Fibroblast of pulmonary artery (primary cell): Measurements from ENCODE around the gene SFRP2.

Experiments used
- DNase-seq: peaks from one replicate; pipeline ENCODE4 v3.0.0-alpha.2; 2010; ENCODE audit warnings: low read depth
- H3K4me3 ChIP-seq: replicated peaks from 2 replicates; pipeline ENCODE4 v1.5.1; 2011; ENCODE audit warnings: low read depth, mild to moderate bottlenecking, control low read depth, low read length, moderate library complexity
- TF ChIP-seq, protein P1 (sequence below): IDR thresholded peaks from 2 replicates; pipeline ENCODE4 v1.5.1; 2011; ENCODE audit warnings: mild to moderate bottlenecking, control low read depth, low read length, inconsistent platforms; ENCODE audit errors: missing control alignments

The SFRP2 gene

DNA sequence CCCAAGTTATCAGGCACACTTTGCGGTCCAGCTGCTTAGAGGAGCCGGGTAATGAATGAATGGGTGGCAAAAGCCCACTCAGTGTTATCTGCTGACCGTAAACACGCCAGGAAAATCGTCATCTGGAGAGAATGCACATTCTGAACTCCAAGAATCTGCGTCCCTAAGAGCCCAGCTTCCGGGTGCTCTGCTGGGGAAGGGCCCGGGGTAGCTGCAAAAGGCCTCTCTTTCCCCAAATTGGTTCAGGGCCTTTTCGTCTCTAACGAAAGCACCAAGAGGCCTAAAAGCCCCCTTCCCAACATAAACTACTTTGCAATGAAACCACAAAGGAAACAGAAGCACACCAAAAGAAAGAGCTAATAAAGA, 1.6 kb upstream of the SFRP2 start:
- no peak overlapping the region for H3K4me3 ChIP-seq
- TF ChIP-seq, protein P1, sequence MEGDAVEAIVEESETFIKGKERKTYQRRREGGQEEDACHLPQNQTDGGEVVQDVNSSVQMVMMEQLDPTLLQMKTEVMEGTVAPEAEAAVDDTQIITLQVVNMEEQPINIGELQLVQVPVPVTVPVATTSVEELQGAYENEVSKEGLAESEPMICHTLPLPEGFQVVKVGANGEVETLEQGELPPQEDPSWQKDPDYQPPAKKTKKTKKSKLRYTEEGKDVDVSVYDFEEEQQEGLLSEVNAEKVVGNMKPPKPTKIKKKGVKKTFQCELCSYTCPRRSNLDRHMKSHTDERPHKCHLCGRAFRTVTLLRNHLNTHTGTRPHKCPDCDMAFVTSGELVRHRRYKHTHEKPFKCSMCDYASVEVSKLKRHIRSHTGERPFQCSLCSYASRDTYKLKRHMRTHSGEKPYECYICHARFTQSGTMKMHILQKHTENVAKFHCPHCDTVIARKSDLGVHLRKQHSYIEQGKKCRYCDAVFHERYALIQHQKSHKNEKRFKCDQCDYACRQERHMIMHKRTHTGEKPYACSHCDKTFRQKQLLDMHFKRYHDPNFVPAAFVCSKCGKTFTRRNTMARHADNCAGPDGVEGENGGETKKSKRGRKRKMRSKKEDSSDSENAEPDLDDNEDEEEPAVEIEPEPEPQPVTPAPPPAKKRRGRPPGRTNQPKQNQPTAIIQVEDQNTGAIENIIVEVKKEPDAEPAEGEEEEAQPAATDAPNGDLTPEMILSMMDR, result no peak
- DNase-seq, result no peak

DNA sequence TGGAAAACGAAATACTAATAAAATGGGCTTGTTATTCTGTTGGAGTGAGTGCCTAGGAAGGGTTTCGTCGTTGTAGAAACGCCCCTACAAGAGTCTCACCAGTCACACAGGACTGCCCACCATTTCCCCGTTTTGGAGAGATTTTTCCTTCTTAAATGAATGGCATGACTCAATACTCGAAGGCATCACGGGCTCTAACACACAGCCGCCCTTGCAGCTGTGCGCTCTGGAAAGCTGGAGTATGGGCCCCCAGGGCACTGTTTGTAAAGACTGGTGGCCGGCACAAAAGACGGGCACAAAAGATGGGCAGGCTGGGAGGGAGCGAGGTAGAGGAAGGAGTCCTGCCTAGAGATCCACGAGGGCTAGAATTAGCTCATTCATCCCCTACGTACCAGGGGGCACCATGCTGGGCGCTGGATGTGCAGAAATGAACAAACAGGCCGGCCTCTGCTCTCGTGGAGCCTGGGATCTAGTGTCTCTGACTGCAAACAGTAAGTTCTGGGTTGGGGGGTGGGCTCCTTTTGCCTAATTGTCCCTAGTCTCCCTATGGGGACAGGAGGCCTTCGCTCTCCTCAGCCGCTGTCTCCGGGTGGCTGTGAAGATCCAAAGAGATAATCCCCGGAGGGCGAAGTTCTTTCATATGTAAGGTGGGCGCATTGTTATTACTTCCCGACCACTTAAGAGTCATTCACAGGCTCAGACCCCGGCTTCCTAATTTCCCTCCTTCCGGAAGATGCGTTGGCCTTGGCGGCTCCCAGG, 1.0 kb upstream of the SFRP2 start:
- DNase-seq, result no peak
- TF ChIP-seq, protein P1, result no peak
- H3K4me3 ChIP-seq, result no peak overlapping the region

DNA sequence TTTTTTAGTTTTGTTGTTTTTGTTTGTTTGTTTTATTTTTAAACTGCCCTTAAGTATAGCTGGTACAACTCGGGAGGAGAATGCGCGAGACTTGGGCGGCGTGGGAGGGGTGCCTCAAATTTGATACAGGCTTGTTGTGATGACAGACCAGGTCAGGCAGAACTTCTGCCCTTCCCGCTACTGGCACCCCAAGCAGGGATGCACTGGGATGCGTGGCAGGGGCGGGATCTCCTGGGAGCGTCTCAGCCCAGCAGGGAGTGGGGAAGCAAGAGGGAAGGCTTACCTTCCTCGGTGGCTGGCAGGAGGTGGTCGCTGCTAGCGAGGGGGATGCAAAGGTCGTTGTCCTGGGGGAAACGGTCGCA, 851 bp downstream of the SFRP2 start:
- TF ChIP-seq, protein P1, result no peak
- DNase-seq, result no peak
- no peak overlapping the region for H3K4me3 ChIP-seq

DNA sequence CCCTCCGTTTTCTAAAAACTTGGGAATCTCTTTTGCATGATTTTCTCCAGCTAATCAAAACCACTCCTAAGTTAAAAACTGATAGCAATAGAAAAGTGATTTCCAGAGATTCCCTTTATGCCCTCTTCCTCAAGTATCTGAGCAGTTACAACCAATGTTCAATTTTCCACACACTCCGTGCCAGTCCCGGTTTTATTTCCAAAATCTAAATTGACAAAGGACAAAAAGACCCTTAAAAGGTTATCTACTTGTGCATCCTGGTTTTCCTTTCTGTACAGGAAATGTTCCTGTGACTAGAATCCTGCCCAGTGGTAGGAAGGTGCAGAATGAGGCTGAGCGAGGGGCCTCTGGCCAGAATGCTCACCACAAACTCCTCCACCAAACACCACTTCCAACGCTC, 1.3 kb downstream of the SFRP2 start:
- TF ChIP-seq, protein P1, result no peak
- no peak overlapping the region for H3K4me3 ChIP-seq
- no peak for DNase-seq

DNA sequence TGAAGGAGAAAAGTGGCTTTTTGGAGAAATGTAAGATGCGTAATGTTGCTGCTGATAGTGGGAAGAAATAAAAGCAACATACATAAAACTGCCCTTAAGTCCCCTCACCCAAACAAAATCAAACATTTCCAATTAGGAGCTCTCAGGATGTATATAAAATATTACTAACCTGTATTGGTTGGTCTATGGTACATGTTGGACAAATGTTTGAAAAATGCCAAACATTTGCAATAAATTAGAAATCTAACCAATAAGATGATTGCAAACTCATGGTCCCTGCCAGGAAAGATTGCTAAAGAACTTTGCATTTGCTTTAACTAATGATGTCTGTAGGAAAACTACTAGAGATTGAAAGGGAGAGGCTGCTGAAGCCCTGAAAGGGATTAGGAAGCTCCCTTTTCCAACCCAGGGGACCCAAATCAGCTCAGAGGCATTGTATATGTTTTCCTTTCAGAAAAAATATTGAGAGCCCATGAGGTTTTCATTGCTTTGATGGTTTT, 1.8 kb downstream of the SFRP2 start:
- H3K4me3 ChIP-seq, result no peak overlapping the region
- TF ChIP-seq, protein P1, result no peak
- no peak for DNase-seq

DNA sequence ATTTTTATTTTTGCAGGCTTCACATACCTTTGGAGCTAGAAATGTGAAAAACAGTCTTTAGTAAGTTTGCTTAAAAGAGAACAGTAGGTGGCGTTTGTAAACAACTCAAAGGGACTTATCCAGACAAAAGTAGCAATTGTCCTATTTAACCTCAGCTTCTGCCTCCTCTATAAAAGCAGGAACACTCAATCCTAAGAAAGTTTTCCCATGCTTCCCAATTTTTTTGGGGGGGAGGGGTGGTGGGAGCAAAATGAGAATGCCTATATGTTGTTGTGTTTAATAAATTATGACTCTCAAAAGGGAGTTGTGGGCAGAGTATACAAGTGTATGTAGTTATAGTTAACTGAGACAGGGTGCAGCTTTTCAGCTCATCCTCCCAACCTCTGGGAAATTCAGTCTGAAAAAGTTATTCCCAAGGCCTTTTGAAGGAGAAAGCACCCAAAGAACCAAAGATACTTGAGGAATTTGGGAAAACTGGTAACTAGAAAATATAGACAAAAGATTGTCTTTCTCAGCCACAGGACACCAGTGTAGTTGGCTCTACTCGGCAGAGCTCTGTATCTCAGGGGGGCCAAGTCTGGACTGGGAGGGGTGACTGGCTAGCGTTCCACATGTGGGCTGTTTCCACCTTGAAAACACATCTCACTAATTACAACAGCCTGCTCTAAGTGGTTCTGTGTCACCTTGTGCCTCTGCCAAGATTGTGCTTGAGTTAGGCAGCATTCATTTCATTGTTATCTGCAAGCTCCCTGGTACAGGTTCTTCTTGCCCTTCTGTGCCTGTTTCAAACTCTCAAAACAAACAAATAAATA, 2.8 kb downstream of the SFRP2 start:
- peak; percentile 45 for DNase-seq
- TF ChIP-seq, protein P1, result peak; percentile 49
- no peak overlapping the region for H3K4me3 ChIP-seq
